Caco-2 (cell line): ENCODE results near the gene ANP32B. TPM values are rescaled to one million over a fixed set of nuclear protein-coding genes. Genes with fewer than 3 reads are reported as not detected.

Experiments used
- BruUV-seq: library from RNA; stranded (reverse); fragments of 400-500 nt; replicated peaks from 2 replicates; lab custom pipeline; 2021; lab: Mats Ljungman, UMichigan
- CTCF ChIA-PET: fragments of 300-600 bp; sonication (Branson Sonifier 250); formaldehyde crosslinking; loops from one replicate; lab custom pipeline; 2022; ENCODE audit warnings: antibody characterized with exemption; lab: Charles Lee
- POLR2A ChIA-PET: fragments of 300-600 bp; sonication (Branson Sonifier 250); formaldehyde crosslinking; loops from one replicate; lab custom pipeline; 2022; ENCODE audit warnings: antibody characterized with exemption; lab: Charles Lee
- DNase-seq, 2 experiments: peaks; one replicate each; pipeline versions ENCODE4 v3.0.0 to v3.0.0-alpha.2; 2020 to 2022
- H3K27me3 ChIP-seq: replicated peaks from 2 replicates; pipeline ENCODE4 v1.6.0; 2011; ENCODE audit warnings: low read length; ENCODE audit not compliant: control insufficient read depth, insufficient read depth
- H3K36me3 ChIP-seq: 2 replicates; pipeline ENCODE4 v1.5.1; 2011; ENCODE audit warnings: low read length; ENCODE audit not compliant: control insufficient read depth, insufficient read depth
- H3K4me1 ChIP-seq: fragments of 250-450 bp; sonication (Bioruptor Pico); 2 replicates; pipeline ENCODE4 v1.5.1; 2020; ENCODE audit warnings: mild to moderate bottlenecking
- H3K4me3 ChIP-seq: 2 replicates; pipeline ENCODE4 v1.5.1; 2011; ENCODE audit warnings: low read depth, mild to moderate bottlenecking, control low read depth, low read length
- H3K9me3 ChIP-seq: fragments of 250-450 bp; sonication (Bioruptor Pico); 2 replicates; pipeline ENCODE4 v1.5.1; 2020; ENCODE audit warnings: mild to moderate bottlenecking, moderate library complexity
- H3K27ac Mint-ChIP-seq: one replicate; pipeline ENCODE4 v1.8.0; 2022; ENCODE audit warnings: mixed read lengths; ENCODE audit not compliant: unreplicated experiment
- H3K27me3 Mint-ChIP-seq: one replicate; pipeline ENCODE4 v1.8.0; 2022; ENCODE audit warnings: mixed read lengths; ENCODE audit not compliant: insufficient read depth, unreplicated experiment
- H3K36me3 Mint-ChIP-seq: one replicate; pipeline ENCODE4 v1.8.0; 2022; ENCODE audit warnings: mild to moderate bottlenecking, mixed read lengths; ENCODE audit not compliant: insufficient read depth, unreplicated experiment
- H3K4me1 Mint-ChIP-seq: one replicate; pipeline ENCODE4 v1.8.0; 2022; ENCODE audit warnings: low read depth, mixed read lengths; ENCODE audit not compliant: unreplicated experiment
- H3K4me3 Mint-ChIP-seq: one replicate; pipeline ENCODE4 v1.8.0; 2022; ENCODE audit warnings: mild to moderate bottlenecking, moderate library complexity, mixed read lengths; ENCODE audit not compliant: unreplicated experiment
- H3K9me3 Mint-ChIP-seq: one replicate; pipeline ENCODE4 v1.8.0; 2022; ENCODE audit warnings: mixed read lengths; ENCODE audit not compliant: unreplicated experiment
- CTCF ChIP-seq, 2 experiments: fragments of 200-600 bp in 1 of 2; IDR thresholded peaks; 1 replicate in 1 of 2; 2 replicates in 1 of 2; pipeline versions ENCODE4 v1.5.1 to v1.8.0; 2011 to 2022; ENCODE audit warnings: antibody characterized with exemption in 1 of 2, control low read depth in 1 of 2, inconsistent platforms in 1 of 2, low read depth in 1 of 2, low read length in 1 of 2, mild to moderate bottlenecking in 1 of 2, moderate library complexity in 1 of 2; ENCODE audit not compliant: insufficient read depth in 1 of 2, severe bottlenecking in 1 of 2, unreplicated experiment in 1 of 2
- intact Hi-C: fragments of 100-400 bp; cut with micrococcal nuclease; formaldehyde crosslinking; loops from one replicate; pipeline ENCODE4 v1.10.0; 2022; ENCODE audit not compliant: unreplicated experiment
- total RNA-seq: library from RNA; stranded (reverse); gene quantifications from 2 replicates; pipeline ENCODE4 v1.2.3, GENCODE V29; 2022

The ANP32B gene
- total RNA-seq, 1 experiment from 2014 or later = 317 TPM

GRCh38 chr9:98008764-98009163 is 25.6 kb downstream of the ANP32B start:
- Mint-ChIP-seq H3K9me3 (no peaks in the 10 kb centered on the region), H3K4me3 (no peak overlapping the region), H3K27ac (no peak overlapping the region), H3K36me3 (peaks cover 99% of the 10 kb centered on the region), H3K4me1 (no peaks in the 10 kb centered on the region), H3K27me3 (no peaks in the 10 kb centered on the region)
- H3K9me3 ChIP-seq = no peaks in the 10 kb centered on the region
- no peaks in the 10 kb centered on the region for H3K27me3 ChIP-seq
- no peak overlapping the region for H3K4me3 ChIP-seq
- ChIA-PET CTCF (no interaction called here), POLR2A (no interaction called here)
- intact Hi-C loops = no loop called here
- DNase-seq = no peak
- H3K4me1 ChIP-seq = no peaks in the 10 kb centered on the region
- peaks cover 2% of the 10 kb centered on the region for H3K36me3 ChIP-seq
- TF ChIP-seq CTCF (IDR thresholded peaks at IDR 0.05; ENCODE audit: insufficient read depth in 1 of 2, low read depth in 1 of 2, low read length in 1 of 2, severe bottlenecking in 1 of 2, unreplicated experiment in 1 of 2) = no peak
- no TSS peak for BruUV-seq

- H3K4me1 Mint-ChIP-seq = no peaks in the 10 kb centered on the region
- Histone ChIP-seq H3K4me1 (no peaks in the 10 kb centered on the region), H3K4me3 (no peak overlapping the region), H3K9me3 (no peaks in the 10 kb centered on the region), H3K27me3 (no peaks in the 10 kb centered on the region), H3K36me3 (peaks cover 2% of the 10 kb centered on the region)
- H3K4me3 Mint-ChIP-seq = no peak overlapping the region
- ChIA-PET CTCF (no interaction called here), POLR2A (no interaction called here)
- intact Hi-C loops = no loop called here
- DNase-seq = no peak
- no peaks in the 10 kb centered on the region for H3K27me3 Mint-ChIP-seq
- no TSS peak for BruUV-seq
- H3K9me3 Mint-ChIP-seq = no peaks in the 10 kb centered on the region
- peaks cover 99% of the 10 kb centered on the region for H3K36me3 Mint-ChIP-seq
- TF ChIP-seq CTCF (IDR thresholded peaks at IDR 0.05; ENCODE audit: insufficient read depth in 1 of 2, low read depth in 1 of 2, low read length in 1 of 2, severe bottlenecking in 1 of 2, unreplicated experiment in 1 of 2) = no peak
- no peak overlapping the region for H3K27ac Mint-ChIP-seq
Measured at GRCh38 chr9:98009437-98009836, 26.3 kb downstream of the ANP32B start.

- Mint-ChIP-seq H3K27ac (no peak overlapping the region), H3K4me1 (no peaks in the 10 kb centered on the region), H3K36me3 (peaks cover 99% of the 10 kb centered on the region), H3K27me3 (no peaks in the 10 kb centered on the region), H3K4me3 (no peak overlapping the region), H3K9me3 (no peaks in the 10 kb centered on the region)
- no peak for DNase-seq
- ChIA-PET POLR2A (interaction anchor here (0.7 kb wide), 1 partner anchor 74 kb away, joined by 4 read pairs; no protein-coding TSS in a partner anchor), CTCF (no interaction called here)
- no peaks in the 10 kb centered on the region for H3K27me3 ChIP-seq
- intact Hi-C loops = no loop called here
- H3K9me3 ChIP-seq = no peaks in the 10 kb centered on the region
- H3K4me3 ChIP-seq = no peak overlapping the region
- H3K36me3 ChIP-seq = peaks cover 2% of the 10 kb centered on the region
- BruUV-seq = no TSS peak
- H3K4me1 ChIP-seq = no peaks in the 10 kb centered on the region
- no peak for TF ChIP-seq CTCF (IDR thresholded peaks at IDR 0.05; ENCODE audit: insufficient read depth in 1 of 2, low read depth in 1 of 2, low read length in 1 of 2, severe bottlenecking in 1 of 2, unreplicated experiment in 1 of 2)
Measured at GRCh38 chr9:98009936-98010335, 26.8 kb downstream of the ANP32B start.
